ENCODE measurements around the gene VEGFC. TPM values are rescaled to one million over a fixed set of nuclear protein-coding genes. Genes with fewer than 3 reads are reported as not detected.

VEGFC gene
- total and polyA plus RNA-seq, 10 of the 15 experiments (the other 5 are each of a cell fraction or from before 2014, with no cell fraction given) = 0.03 to 0.04 TPM; not detected in 8

DNA sequence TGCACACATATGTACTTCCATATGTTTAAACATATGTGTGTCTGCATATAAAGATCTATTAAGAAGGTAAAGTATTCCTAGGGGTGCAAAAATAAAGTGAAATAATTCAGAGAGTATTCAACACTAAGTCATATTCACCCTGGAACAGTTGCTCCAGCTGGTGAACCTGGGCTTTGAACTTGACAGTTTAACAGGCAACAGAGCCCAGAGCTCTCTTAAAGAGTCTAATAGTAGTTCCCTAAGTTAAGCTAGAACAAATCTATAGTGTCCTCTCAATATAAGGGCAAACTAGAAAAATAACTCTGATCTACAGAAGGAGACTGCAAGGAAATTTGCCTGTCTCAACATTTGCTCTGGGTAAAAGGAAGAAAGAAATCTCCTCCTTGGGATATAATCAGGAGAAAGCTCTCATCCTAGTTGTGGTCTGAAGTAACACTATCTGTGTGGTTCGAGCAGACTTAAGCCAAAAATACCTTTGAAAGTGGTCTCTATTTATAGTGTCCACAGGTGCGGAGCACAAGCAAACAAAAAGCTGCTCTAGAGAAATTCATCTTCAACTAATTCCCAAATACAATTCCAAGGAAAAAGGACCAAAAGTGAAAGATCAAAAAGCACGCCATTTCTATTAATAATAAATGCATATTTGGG, 29.9 kb downstream of the VEGFC start (continued):
- TF ChIP-seq, protein P1, sequence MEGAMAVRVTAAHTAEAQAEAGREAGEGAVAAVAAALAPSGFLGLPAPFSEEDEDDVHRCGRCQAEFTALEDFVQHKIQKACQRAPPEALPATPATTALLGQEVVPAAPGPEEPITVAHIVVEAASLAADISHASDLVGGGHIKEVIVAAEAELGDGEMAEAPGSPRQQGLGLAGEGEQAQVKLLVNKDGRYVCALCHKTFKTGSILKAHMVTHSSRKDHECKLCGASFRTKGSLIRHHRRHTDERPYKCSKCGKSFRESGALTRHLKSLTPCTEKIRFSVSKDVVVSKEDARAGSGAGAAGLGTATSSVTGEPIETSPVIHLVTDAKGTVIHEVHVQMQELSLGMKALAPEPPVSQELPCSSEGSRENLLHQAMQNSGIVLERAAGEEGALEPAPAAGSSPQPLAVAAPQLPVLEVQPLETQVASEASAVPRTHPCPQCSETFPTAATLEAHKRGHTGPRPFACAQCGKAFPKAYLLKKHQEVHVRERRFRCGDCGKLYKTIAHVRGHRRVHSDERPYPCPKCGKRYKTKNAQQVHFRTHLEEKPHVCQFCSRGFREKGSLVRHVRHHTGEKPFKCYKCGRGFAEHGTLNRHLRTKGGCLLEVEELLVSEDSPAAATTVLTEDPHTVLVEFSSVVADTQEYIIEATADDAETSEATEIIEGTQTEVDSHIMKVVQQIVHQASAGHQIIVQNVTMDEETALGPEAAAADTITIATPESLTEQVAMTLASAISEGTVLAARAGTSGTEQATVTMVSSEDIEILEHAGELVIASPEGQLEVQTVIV (IDR thresholded peaks at IDR 0.05; ENCODE audit: borderline replicate concordance, partially characterized antibody) = no peak
- TF ChIP-seq SUPT20H (IDR thresholded peaks at IDR 0.05; ENCODE audit: borderline replicate concordance, control insufficient read depth, low read depth, low read length) (no peak), TARDBP (IDR thresholded peaks at IDR 0.05; ENCODE audit: borderline replicate concordance) (no peak), ZNF207 (IDR thresholded peaks at IDR 0.05; ENCODE audit: borderline replicate concordance) (no peak), PAX5 (IDR thresholded peaks at IDR 0.05; ENCODE audit: borderline replicate concordance, low read depth, low read length) (no peak), SMAD1 (IDR thresholded peaks at IDR 0.05; ENCODE audit: low read depth, partially characterized antibody) (no peak), TCF7 (IDR thresholded peaks at IDR 0.05; ENCODE audit: borderline replicate concordance) (no peak)
- TF ChIP-seq, protein P2, sequence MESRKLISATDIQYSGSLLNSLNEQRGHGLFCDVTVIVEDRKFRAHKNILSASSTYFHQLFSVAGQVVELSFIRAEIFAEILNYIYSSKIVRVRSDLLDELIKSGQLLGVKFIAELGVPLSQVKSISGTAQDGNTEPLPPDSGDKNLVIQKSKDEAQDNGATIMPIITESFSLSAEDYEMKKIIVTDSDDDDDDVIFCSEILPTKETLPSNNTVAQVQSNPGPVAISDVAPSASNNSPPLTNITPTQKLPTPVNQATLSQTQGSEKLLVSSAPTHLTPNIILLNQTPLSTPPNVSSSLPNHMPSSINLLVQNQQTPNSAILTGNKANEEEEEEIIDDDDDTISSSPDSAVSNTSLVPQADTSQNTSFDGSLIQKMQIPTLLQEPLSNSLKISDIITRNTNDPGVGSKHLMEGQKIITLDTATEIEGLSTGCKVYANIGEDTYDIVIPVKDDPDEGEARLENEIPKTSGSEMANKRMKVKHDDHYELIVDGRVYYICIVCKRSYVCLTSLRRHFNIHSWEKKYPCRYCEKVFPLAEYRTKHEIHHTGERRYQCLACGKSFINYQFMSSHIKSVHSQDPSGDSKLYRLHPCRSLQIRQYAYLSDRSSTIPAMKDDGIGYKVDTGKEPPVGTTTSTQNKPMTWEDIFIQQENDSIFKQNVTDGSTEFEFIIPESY (IDR thresholded peaks at IDR 0.05) = no peak

DNA sequence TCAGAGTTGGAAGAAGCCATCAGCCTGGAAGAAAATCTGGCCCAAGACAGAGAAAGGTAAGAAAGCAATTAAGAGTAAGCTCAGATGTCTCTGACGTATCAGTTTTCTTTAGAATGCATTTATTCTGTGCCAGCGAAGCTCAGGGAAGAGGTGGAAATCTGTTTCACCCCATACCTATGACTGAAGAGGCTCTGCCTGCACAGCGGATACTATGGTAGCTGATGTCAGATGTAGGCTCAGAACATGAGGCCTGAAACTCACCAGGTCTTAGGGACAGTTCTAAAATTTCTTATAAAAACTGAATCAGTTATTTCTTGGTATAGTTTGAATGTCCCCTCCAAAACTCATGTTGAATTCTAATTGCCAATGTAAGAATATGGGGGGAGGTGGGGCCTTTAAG, 30.9 kb downstream of the VEGFC start:
- ChIA-PET CTCF (no interaction called here), POLR2A (no interaction called here), RAD21 (ENCODE audit: unreplicated experiment) (no interaction called here), SMC1A (ENCODE audit: uncharacterized antibody, unreplicated experiment) (no interaction called here)
- WGBS (ENCODE audit: insufficient coverage, insufficient replicate concordance, low lambda C conversion rate, missing lambda C conversion rate) = 27% methylated on average over 3 of the region's 3 CpGs
- H3K4me2 ChIP-seq (ENCODE audit: control insufficient read depth, insufficient read depth) = no peak overlapping the region
- H4K20me1 ChIP-seq (ENCODE audit: control insufficient read depth, insufficient read depth) = no peaks in the 10 kb centered on the region
- FAIRE-seq (no peak), DNase-seq (ENCODE audit: low read depth, low spot score) (no peak), ATAC-seq (no peak)
- H3K79me2 ChIP-seq (ENCODE audit: control insufficient read depth, insufficient read depth, low read length) = no peaks in the 10 kb centered on the region
- no peaks in the 10 kb centered on the region for H3K9me3 ChIP-seq (replicated peaks; ENCODE audit: control insufficient read depth, insufficient read depth, low read length)
- no peak overlapping the region for H3K9ac ChIP-seq (ENCODE audit: control insufficient read depth, insufficient read depth, low read length)
- intact Hi-C loops (cut with micrococcal nuclease; ENCODE audit: unreplicated experiment) = no loop called here
- no peak overlapping the region for H2AFZ ChIP-seq (ENCODE audit: control insufficient read depth, low read depth, low read length)
- no peaks in the 10 kb centered on the region for H3K36me3 ChIP-seq (ENCODE audit: control insufficient read depth in 2 of 2, insufficient read depth in 2 of 2, low read length in 1 of 2)
- H3K4me3 ChIP-seq = no peak overlapping the region
- no peak overlapping the region for H3K27ac ChIP-seq (ENCODE audit: control insufficient read depth, insufficient read depth)
- BruUV-seq (replicated peaks) = no TSS peak
- H3K4me1 ChIP-seq (ENCODE audit: control insufficient read depth, insufficient read depth, low read length) = no peaks in the 10 kb centered on the region
- in situ Hi-C loops (cut with MboI) = no loop called here
- H3K27me3 ChIP-seq (replicated peaks in 1 of 2; ENCODE audit: control insufficient read depth in 2 of 2, insufficient read depth in 2 of 2, low read length in 1 of 2) = no peaks in the 10 kb centered on the region
- TF ChIP-seq, protein P3, sequence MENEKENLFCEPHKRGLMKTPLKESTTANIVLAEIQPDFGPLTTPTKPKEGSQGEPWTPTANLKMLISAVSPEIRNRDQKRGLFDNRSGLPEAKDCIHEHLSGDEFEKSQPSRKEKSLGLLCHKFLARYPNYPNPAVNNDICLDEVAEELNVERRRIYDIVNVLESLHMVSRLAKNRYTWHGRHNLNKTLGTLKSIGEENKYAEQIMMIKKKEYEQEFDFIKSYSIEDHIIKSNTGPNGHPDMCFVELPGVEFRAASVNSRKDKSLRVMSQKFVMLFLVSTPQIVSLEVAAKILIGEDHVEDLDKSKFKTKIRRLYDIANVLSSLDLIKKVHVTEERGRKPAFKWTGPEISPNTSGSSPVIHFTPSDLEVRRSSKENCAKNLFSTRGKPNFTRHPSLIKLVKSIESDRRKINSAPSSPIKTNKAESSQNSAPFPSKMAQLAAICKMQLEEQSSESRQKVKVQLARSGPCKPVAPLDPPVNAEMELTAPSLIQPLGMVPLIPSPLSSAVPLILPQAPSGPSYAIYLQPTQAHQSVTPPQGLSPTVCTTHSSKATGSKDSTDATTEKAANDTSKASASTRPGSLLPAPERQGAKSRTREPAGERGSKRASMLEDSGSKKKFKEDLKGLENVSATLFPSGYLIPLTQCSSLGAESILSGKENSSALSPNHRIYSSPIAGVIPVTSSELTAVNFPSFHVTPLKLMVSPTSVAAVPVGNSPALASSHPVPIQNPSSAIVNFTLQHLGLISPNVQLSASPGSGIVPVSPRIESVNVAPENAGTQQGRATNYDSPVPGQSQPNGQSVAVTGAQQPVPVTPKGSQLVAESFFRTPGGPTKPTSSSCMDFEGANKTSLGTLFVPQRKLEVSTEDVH (IDR thresholded peaks at IDR 0.05; ENCODE audit: low read depth, partially characterized antibody) = no peak
- TF ChIP-seq ZSCAN29 (IDR thresholded peaks at IDR 0.05) (no peak), GABPA (IDR thresholded peaks at IDR 0.05; ENCODE audit: low read depth) (no peak), ASH2L (IDR thresholded peaks at IDR 0.05; ENCODE audit: borderline replicate concordance, low read depth) (no peak), CBX5 (IDR thresholded peaks at IDR 0.05; ENCODE audit: low read depth) (no peak), MTA2 (IDR thresholded peaks at IDR 0.05; ENCODE audit: low read depth) (no peak), RAD51 (IDR thresholded peaks at IDR 0.05) (no peak)
